WTC11 (cell line): ENCODE results near the gene DNMT3A.

Experiments
- ATF1 ChIP-seq: sonication (generic); formaldehyde crosslinking; IDR thresholded peaks from 2 replicates; pipeline ENCODE4 v1.8.1; 2023; ENCODE audit warnings: mild to moderate bottlenecking, moderate library complexity, missing genetic modification reagents
- CBFB ChIP-seq: sonication (generic); formaldehyde crosslinking; IDR thresholded peaks from 2 replicates; pipeline ENCODE4 v1.8.1; 2022; ENCODE audit warnings: mild to moderate bottlenecking, low read depth, missing genetic modification reagents
- CREB1 ChIP-seq: sonication (generic); formaldehyde crosslinking; IDR thresholded peaks from 2 replicates; pipeline ENCODE4 v1.8.0; 2023; ENCODE audit warnings: mild to moderate bottlenecking, missing genetic modification reagents
- CTCF ChIP-seq: fragments of 200-600 bp; IDR thresholded peaks from 2 replicates; pipeline ENCODE4 v1.8.0; 2022; ENCODE audit warnings: antibody characterized with exemption
- E2F1 ChIP-seq: sonication (generic); formaldehyde crosslinking; IDR thresholded peaks from 2 replicates; pipeline ENCODE4 v1.8.0; 2022; ENCODE audit warnings: mild to moderate bottlenecking, missing genetic modification reagents
- E2F5 ChIP-seq: sonication (generic); formaldehyde crosslinking; IDR thresholded peaks from 2 replicates; pipeline ENCODE4 v1.8.1; 2022; ENCODE audit warnings: mild to moderate bottlenecking, moderate library complexity, missing genetic modification reagents
- ESRRA ChIP-seq: sonication (generic); formaldehyde crosslinking; IDR thresholded peaks from 2 replicates; pipeline ENCODE4 v1.8.1; 2022; ENCODE audit warnings: mild to moderate bottlenecking, missing genetic modification reagents, borderline replicate concordance
- IRF1 ChIP-seq: sonication (generic); formaldehyde crosslinking; IDR thresholded peaks from 2 replicates; pipeline ENCODE4 v1.8.0; 2023; ENCODE audit warnings: missing genetic modification reagents
- RELA ChIP-seq: sonication (generic); formaldehyde crosslinking; IDR thresholded peaks from 2 replicates; pipeline ENCODE4 v1.8.1; 2022; ENCODE audit warnings: missing genetic modification reagents, mild to moderate bottlenecking, borderline replicate concordance
- SP1 ChIP-seq: sonication (generic); formaldehyde crosslinking; conservative IDR thresholded peaks from 2 replicates; pipeline ENCODE4 v1.8.1; 2022; ENCODE audit warnings: missing genetic modification reagents
- TF ChIP-seq, protein P1 (sequence below): sonication (generic); formaldehyde crosslinking; IDR thresholded peaks from 2 replicates; pipeline ENCODE4 v1.8.1; 2022; ENCODE audit warnings: low read depth, missing genetic modification reagents, borderline replicate concordance
- TF ChIP-seq, protein P2 (sequence below): sonication (generic); formaldehyde crosslinking; conservative IDR thresholded peaks from 2 replicates; pipeline ENCODE4 v1.8.1; 2022; ENCODE audit warnings: mild to moderate bottlenecking, missing genetic modification reagents

GRCh38 chr2:25238920-25239319 is 102.8 kb downstream of the DNMT3A start:
- no peak for TF ChIP-seq CBFB
- TF ChIP-seq RELA (CRISPR knock-in tag) = no peak
- no peak for TF ChIP-seq ATF1
- TF ChIP-seq E2F5 (CRISPR knock-in tag) = no peak
- TF ChIP-seq ESRRA = no peak
- TF ChIP-seq, protein P1, sequence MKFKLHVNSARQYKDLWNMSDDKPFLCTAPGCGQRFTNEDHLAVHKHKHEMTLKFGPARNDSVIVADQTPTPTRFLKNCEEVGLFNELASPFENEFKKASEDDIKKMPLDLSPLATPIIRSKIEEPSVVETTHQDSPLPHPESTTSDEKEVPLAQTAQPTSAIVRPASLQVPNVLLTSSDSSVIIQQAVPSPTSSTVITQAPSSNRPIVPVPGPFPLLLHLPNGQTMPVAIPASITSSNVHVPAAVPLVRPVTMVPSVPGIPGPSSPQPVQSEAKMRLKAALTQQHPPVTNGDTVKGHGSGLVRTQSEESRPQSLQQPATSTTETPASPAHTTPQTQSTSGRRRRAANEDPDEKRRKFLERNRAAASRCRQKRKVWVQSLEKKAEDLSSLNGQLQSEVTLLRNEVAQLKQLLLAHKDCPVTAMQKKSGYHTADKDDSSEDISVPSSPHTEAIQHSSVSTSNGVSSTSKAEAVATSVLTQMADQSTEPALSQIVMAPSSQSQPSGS (CRISPR knock-in tag) = no peak
- TF ChIP-seq, protein P2, sequence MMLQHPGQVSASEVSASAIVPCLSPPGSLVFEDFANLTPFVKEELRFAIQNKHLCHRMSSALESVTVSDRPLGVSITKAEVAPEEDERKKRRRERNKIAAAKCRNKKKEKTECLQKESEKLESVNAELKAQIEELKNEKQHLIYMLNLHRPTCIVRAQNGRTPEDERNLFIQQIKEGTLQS = no peak
- TF ChIP-seq E2F1 (CRISPR knock-in tag) = no peak
- TF ChIP-seq CTCF = no peak
- no peak for TF ChIP-seq IRF1
- TF ChIP-seq CREB1 (CRISPR knock-in tag) = no peak
- TF ChIP-seq SP1 (CRISPR knock-in tag) = no peak
